ENCODE results near the gene DOK7.

GRCh38 chr4:3485011-3485791, 22.1 kb downstream of the DOK7 start:
- TF ChIP-seq CTCF (conservative IDR thresholded peaks at IDR 0.05; ENCODE audit: low read depth, low read length) (no peak), EZH2 (IDR thresholded peaks at IDR 0.05; ENCODE audit: borderline replicate concordance, low read depth, low read length, poor library complexity, severe bottlenecking) (no peak)

All from A673 (cell line).